Vagina (tissue), 2 donors: Measurements from ENCODE around the gene RCAN2. TPM values are rescaled to one million over a fixed set of nuclear protein-coding genes. Genes with fewer than 3 reads are reported as not detected.

Source experiments
- DNase-seq, 2 donors: peaks; one replicate each; pipeline ENCODE4 v3.0.0-alpha.2; 2017; ENCODE audit errors: extremely low spot score in 2 of 2
- H3K27ac ChIP-seq: fragments of 200-600 bp; sonication (generic); one replicate; pipeline ENCODE4 v1.5.1; 2019
- H3K27me3 ChIP-seq: fragments of 200-600 bp; sonication (generic); one replicate; pipeline ENCODE4 v1.5.1; 2019
- H3K36me3 ChIP-seq, 2 donors: fragments of 200-600 bp; sonication (generic); one replicate each; pipeline ENCODE4 v1.5.1; 2017 to 2019
- H3K4me1 ChIP-seq: fragments of 200-600 bp; sonication (generic); one replicate; pipeline ENCODE4 v1.5.1; 2019
- H3K4me3 ChIP-seq, 2 donors: fragments of 200-600 bp; sonication (generic); 1 replicate in 1 of 2; 2 replicates in 1 of 2; pipeline ENCODE4 v1.5.1; 2016 to 2019
- H3K9me3 ChIP-seq: fragments of 200-600 bp; sonication (generic); one replicate; pipeline ENCODE4 v1.5.1; 2019
- POLR2A ChIP-seq, 2 donors: fragments of 450-650 bp; IDR thresholded peaks; one replicate each; pipeline ENCODE4 v1.6.1; 2017; ENCODE audit warnings: antibody characterized with exemption in 2 of 2, mild to moderate bottlenecking in 2 of 2, moderate library complexity in 2 of 2
- POLR2AphosphoS5 ChIP-seq, 2 donors: sonication (generic); formaldehyde crosslinking; IDR thresholded peaks; one replicate each; pipeline ENCODE4 v1.9.0; 2017; ENCODE audit warnings: antibody characterized with exemption in 2 of 2, mild to moderate bottlenecking in 2 of 2, low read depth in 1 of 2; ENCODE audit not compliant: insufficient read depth in 1 of 2
- intact Hi-C: fragments of 100-400 bp; cut with DNase I; formaldehyde crosslinking; loops from one replicate; pipeline ENCODE4 v1.15.1; 2023
- total RNA-seq: library from RNA; depleted of rRNA; stranded (reverse); fragments of >200 nt; gene quantifications from one replicate; pipeline ENCODE4 v1.2.3, GENCODE V29; 2016
- TF ChIP-seq, protein P1 (sequence below), 3 experiments: fragments of 450-650 bp in 2 of 3; fragments of 200-600 bp in 1 of 3; sonication (generic) in 1 of 3; IDR thresholded peaks; one replicate each; pipeline ENCODE4 v1.5.1; 2017 to 2019; ENCODE audit warnings: antibody characterized with exemption in 3 of 3, mild to moderate bottlenecking in 2 of 3, moderate library complexity in 2 of 3

Gene RCAN2
- total RNA-seq, 1 donor from 2014 or later = 20.9 TPM

DNA sequence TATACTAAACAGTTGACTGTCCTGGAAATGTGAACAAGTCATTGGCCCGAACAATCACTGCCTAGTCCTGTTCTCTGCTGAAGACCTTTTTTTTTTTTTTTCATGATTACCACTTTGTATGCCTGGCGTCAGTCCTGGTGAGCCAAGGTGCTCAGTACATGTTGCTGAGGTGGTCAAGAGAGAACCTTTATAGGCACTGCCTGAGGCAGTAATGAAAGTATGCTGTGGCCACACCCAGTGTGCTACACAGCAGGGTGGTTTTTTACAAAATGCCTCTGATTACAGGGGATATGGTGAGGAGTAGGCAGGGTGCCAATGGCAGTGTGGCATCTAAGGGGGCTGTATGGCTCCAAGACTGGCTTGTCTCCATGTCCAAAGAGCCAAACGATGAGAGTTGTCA, 185.4 kb downstream of the RCAN2 start:
- H3K27ac ChIP-seq = no peak overlapping the region
- TF ChIP-seq, protein P1, sequence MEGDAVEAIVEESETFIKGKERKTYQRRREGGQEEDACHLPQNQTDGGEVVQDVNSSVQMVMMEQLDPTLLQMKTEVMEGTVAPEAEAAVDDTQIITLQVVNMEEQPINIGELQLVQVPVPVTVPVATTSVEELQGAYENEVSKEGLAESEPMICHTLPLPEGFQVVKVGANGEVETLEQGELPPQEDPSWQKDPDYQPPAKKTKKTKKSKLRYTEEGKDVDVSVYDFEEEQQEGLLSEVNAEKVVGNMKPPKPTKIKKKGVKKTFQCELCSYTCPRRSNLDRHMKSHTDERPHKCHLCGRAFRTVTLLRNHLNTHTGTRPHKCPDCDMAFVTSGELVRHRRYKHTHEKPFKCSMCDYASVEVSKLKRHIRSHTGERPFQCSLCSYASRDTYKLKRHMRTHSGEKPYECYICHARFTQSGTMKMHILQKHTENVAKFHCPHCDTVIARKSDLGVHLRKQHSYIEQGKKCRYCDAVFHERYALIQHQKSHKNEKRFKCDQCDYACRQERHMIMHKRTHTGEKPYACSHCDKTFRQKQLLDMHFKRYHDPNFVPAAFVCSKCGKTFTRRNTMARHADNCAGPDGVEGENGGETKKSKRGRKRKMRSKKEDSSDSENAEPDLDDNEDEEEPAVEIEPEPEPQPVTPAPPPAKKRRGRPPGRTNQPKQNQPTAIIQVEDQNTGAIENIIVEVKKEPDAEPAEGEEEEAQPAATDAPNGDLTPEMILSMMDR (IDR thresholded peaks at IDR 0.05) = no peak
- no peak for TF ChIP-seq POLR2A (IDR thresholded peaks at IDR 0.05)
- TF ChIP-seq POLR2AphosphoS5 (IDR thresholded peaks at IDR 0.05; ENCODE audit: insufficient read depth in 1 of 2, low read depth in 1 of 2) = no peak
- no peak for DNase-seq
- H3K4me1 ChIP-seq = no peaks in the 10 kb centered on the region
- no peaks in the 10 kb centered on the region for H3K9me3 ChIP-seq
- no peaks in the 10 kb centered on the region for H3K36me3 ChIP-seq
- intact Hi-C loops = no loop called here
- no peaks in the 10 kb centered on the region for H3K27me3 ChIP-seq
- H3K4me3 ChIP-seq = no peak overlapping the region

DNA sequence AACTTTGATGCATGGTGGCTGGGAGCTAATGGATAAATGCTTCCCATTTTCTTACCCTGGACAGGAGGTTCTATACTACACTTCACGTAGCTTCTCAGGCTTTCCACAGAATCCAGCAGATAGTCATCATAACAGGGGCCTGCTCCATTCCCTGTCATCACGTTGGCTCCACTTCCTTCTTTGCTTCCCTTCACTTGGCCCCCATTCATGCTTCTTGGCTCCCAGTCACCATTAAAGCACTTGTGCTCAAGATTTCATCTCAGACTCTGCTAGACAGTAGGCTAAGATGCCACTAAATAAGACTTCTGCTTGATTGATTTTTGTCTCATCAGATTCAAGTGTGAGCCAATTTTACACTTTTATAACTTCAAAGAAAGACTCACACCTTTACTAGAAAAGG, 186.0 kb downstream of the RCAN2 start:
- intact Hi-C loops = no loop called here
- DNase-seq = no peak
- H3K36me3 ChIP-seq = no peaks in the 10 kb centered on the region

DNA sequence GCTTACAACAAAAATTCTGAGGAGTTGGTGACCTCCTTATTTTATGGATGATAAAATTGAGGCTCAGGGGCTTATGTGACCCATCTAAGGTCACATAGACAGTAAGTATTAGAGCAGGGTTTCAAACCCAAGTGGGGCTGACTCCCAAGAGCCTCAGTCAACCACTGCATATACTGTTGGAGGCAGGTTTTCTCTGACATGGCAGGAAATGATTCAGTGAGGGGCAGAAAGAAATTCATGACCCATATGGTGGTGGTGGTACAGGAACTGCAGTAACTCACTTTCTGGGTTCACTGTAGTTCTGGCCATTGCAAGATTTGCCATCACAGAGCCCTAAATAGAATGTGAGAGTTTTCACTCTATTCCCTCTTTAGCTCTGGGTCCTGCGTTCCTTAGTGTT, 188.4 kb downstream of the RCAN2 start:
- Histone ChIP-seq H3K9me3 (no peaks in the 10 kb centered on the region), H3K36me3 (no peaks in the 10 kb centered on the region), H3K4me3 (no peak overlapping the region), H3K27ac (no peak overlapping the region), H3K27me3 (no peaks in the 10 kb centered on the region), H3K4me1 (no peaks in the 10 kb centered on the region)
- no peak for DNase-seq
- intact Hi-C loops = no loop called here
- TF ChIP-seq POLR2A (IDR thresholded peaks at IDR 0.05) (no peak), POLR2AphosphoS5 (IDR thresholded peaks at IDR 0.05; ENCODE audit: insufficient read depth in 1 of 2, low read depth in 1 of 2) (no peak)
- TF ChIP-seq, protein P1 (IDR thresholded peaks at IDR 0.05) = no peak

More for the DNA sequence above, 186.0 kb downstream of the RCAN2 start:
- TF ChIP-seq, protein P1 (IDR thresholded peaks at IDR 0.05) = no peak
- TF ChIP-seq POLR2A (IDR thresholded peaks at IDR 0.05) (no peak), POLR2AphosphoS5 (IDR thresholded peaks at IDR 0.05; ENCODE audit: insufficient read depth in 1 of 2, low read depth in 1 of 2) (no peak)
- H3K27ac ChIP-seq = no peak overlapping the region
- H3K4me1 ChIP-seq = no peaks in the 10 kb centered on the region
- no peak overlapping the region for H3K4me3 ChIP-seq
- no peaks in the 10 kb centered on the region for H3K27me3 ChIP-seq
- no peaks in the 10 kb centered on the region for H3K9me3 ChIP-seq

DNA sequence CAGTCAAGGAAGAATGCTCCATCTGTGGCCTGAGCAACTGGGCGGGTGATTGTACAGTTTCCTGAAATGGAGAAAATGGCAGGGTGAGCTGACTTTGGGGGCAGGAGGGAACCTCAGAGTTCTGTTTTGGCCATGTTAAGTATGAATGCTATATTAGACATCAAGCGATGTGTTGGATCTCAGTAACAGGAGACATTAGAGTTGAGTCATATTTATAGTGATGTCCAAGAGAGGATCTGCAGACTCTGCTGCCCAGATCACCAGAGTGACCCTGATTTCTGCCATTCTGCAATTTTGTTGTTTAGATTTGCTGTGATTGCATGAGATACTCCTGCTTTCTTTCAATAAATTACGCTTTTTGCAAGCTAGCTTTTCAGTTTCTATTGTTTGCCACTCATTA, 189.1 kb downstream of the RCAN2 start:
- Histone ChIP-seq H3K27ac (no peak overlapping the region), H3K9me3 (no peaks in the 10 kb centered on the region), H3K36me3 (no peaks in the 10 kb centered on the region), H3K4me1 (no peaks in the 10 kb centered on the region), H3K27me3 (no peaks in the 10 kb centered on the region), H3K4me3 (no peak overlapping the region)
- TF ChIP-seq POLR2A (IDR thresholded peaks at IDR 0.05) (no peak), POLR2AphosphoS5 (IDR thresholded peaks at IDR 0.05; ENCODE audit: insufficient read depth in 1 of 2, low read depth in 1 of 2) (no peak)
- TF ChIP-seq, protein P1 (IDR thresholded peaks at IDR 0.05) = no peak
- intact Hi-C loops = no loop called here
- DNase-seq = no peak

DNA sequence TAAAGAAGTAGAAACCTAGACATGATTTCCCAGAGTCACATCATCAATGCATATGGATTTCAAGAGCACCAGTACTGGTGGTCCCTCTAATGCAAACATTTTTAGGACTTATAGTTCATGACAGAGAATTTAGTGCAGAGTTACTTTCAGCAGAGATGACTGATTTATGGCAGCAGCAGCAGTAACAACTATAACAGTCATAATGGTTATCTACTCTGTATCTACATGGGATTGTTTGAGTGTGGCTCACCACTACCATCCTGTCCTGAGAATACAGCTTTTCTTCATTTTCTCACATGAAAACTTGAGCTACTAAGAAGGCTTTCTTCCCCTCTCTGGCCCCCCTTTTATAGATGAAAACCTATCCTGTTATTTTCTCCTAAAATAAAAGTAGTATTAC, 192.0 kb downstream of the RCAN2 start:
- DNase-seq = no peak
- intact Hi-C loops = no loop called here
- Histone ChIP-seq H3K9me3 (no peaks in the 10 kb centered on the region), H3K27me3 (no peaks in the 10 kb centered on the region), H3K4me3 (no peak overlapping the region), H3K36me3 (no peaks in the 10 kb centered on the region), H3K27ac (no peak overlapping the region), H3K4me1 (no peaks in the 10 kb centered on the region)
- no peak for TF ChIP-seq POLR2A (IDR thresholded peaks at IDR 0.05)
- TF ChIP-seq, protein P1 (IDR thresholded peaks at IDR 0.05) = no peak
- TF ChIP-seq POLR2AphosphoS5 (IDR thresholded peaks at IDR 0.05; ENCODE audit: insufficient read depth in 1 of 2, low read depth in 1 of 2) = no peak
